Stimulated activated CD4-positive, alpha-beta T cell treated with anti-CD3 and anti-CD28 coated beads, Interleukin-15, amount 100 ng/mL, for 24 hours (primary cell): ENCODE measurements around the gene CRYBA1.
A peak's percentile ranks its signal among the peaks of the same experiment; 100 is the strongest.
"Not testable (repeated sequence)": the region's sequence is repeated elsewhere in the genome, so short reads cannot be mapped to it uniquely, and the experiment has no call there.

Experiments
- DNase-seq: peaks from one replicate; pipeline ENCODE4 v3.0.0-alpha.2; 2020

Gene CRYBA1, protein sequence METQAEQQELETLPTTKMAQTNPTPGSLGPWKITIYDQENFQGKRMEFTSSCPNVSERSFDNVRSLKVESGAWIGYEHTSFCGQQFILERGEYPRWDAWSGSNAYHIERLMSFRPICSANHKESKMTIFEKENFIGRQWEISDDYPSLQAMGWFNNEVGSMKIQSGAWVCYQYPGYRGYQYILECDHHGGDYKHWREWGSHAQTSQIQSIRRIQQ

DNA sequence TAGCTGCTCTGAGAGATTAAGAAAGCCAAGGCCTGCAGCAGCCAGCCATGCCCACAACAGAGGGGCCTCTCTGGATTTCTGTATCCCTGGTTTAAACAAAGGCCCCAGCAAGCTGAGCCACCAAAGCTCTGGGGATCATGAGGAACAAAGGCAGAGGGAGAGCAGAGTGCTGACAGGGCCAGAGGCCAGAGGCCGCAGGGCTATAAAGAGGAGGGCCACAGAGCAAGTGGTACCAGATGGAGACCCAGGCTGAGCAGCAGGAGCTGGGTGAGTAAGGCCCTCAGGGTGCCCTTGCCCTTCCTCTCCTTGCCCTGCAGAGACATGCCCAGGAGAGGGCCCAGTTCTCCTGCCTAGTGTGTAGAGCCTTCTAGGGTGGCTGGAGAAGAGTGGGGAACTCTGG is at the start of gene CRYBA1:
Gene CRYBA1 (plus strand): TSS at position 232 of the 400 bp plus-strand sequence. CDS start 5 bp downstream, at position 237.
- DNase-seq: no peak

DNA sequence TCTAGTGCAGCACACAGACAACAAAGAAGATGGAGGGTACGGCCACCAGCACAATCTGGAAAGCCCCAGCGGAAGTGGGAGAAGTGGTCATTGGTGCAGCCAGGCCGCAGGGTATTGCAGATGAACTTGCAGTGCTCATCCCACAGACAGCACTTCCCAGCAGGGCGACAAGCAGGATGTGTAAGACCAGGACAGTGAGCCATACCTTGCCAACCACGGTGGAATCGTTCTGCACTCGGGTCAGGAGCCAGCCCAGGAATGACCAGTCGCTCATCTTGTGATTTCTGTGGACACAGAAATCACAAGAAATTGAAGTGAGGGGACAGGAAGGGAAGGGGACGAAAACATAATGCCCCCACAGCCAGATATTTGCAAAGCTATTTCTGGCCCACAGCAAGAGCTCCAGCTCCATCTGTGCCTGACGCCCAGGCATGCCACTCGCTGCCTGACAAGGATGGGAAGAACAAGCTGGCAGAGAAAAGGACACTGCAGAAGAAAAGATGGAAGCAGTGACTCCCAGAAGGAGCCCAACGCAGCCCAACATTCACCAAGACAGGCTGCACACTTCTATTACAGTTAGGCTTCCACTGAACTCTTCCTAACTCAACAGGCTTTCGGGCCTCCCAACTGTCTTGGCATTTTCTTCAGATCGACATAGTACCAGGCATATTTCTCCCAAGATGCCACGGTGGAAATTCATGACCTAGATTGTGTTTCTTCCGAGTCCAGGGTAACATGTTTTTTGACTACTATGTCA is 49.0 kb upstream of the CRYBA1 start:
- no peak for DNase-seq

DNA sequence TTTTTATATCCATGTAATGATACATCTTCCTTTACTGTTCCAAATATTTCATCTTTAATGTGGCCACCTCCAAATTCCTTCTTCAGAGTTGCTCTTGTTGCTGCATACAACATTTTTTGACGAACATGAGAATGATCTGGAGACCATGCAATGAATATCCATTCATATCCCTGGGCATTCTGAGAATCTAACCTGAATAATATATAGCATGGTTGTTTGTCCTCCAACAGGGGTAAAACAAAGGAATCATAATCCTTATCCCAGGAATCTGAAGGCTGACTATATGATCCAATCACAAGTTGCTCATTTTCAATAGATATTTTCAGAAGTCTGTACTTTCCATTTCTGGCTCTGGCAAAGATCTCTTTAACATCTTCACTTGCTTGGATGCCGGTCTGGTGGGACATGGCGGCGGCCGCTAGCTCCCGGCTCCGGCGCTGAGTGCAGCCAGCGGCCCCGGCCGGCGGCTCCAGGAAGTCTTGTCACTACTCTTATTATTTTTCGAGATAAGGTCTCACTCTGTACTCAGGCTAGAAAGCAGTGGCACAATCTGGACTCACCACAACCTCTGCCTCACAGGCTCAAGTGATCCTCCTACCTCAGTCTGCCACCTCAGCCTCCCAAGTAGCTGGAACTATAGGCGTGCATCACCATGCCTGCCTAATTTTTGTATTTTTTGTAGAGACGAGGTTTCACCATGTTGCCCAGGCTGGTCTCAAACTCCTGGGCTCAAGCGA is 42.4 kb upstream of the CRYBA1 start:
- DNase-seq: not testable (repeated sequence)

DNA sequence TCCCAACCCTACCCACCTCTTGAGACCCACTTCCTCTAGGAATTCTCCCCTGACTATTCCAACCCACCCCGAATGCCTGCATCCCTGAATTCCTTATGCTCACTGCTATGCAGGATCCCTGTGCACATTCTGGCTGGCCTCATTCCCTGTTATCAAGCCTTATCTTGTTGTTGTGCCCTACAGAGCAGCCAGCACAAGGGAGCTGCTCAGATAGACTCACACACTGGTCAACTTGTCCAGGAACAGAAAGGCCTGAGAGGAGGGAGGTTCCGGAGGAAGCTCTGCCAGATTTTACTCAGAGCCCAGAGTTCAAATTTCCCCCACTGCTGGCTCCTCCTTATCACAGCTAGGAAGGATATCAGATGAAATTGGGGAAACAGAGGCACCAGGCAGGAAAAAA is 41.6 kb upstream of the CRYBA1 start:
- no peak for DNase-seq

DNA sequence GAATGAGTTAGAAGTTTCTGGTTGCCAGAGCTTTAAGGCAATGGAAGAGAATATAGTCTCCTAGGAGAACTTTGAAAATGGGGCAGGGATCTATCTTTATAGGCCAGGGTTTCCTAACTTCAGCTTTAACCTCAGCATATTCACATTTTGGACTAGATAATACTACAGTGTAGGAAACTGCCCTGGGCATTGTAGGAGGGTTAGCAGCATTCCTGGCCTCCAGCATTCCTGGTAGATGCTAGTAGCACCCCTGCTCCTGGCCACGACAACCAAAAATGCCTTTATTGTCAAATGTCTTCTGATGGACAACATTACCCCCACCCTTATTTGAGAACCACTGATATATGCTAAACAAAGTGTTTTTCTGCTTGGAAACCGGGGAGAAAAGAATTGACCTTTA is 38.7 kb upstream of the CRYBA1 start:
- no peak for DNase-seq

DNA sequence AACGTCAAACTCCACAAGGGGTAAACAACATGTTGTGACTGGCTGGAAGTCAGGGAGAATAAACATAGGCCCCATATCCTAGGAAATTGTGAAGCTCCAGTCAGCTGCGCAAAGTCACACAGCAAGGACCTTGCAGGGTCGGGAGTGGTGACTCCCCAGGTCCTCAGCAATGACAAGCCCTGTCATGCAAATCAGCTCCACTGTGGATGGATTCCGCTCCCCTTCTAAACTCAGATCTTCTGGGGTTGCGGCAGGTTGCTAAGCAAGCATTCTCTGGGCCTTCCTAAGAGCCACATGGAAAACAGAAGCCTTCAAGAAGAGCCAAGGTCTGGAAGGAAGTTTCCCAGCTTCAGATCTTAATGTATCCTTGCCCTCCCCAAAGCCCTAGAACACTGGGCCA is 37.6 kb upstream of the CRYBA1 start:
- DNase-seq: no peak

DNA sequence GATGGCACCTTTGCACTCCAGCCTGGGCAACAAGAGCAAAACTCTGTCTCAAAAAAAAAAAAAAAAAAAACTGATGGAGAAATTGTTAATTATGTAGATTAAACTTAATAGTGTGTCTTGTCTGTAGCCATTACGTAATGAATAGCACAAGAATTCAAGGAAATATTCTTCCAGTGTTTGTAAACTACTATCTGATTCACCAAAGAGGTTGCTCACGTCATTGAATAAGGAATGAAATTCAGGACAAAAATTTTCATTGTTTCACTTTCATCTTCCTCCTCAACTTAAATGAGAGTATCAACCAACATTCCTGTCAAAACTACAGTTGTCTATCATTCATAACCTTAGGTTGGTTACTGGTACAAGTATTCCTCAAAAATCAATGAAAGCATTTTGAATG is 35.8 kb upstream of the CRYBA1 start:
- no peak for DNase-seq

DNA sequence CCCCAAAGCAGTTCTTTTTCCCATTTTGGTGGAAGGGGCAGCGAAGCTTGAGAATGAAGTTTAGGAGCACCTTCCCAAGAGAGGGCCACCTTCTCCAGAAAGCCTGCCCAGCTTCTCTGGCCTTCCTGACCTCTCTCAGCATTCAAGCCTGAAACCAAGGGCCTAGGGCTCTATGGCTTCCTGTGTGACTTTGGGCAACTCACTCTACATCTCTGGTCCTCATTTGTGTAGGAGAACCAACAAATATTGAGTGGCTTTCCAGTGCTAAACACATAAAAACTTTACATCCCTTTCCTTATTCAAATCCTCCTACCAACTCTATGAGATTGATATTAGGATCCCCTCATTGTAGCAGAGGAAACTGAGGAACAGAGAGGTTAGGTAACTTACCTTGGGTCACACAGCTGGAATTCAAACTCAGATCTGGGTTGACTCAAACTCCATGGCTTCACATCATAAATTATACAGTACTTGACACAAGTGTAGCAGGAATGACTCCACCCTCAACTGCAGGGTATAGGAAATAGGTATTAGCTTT is 34.5 kb upstream of the CRYBA1 start:
- DNase-seq: no peak

DNA sequence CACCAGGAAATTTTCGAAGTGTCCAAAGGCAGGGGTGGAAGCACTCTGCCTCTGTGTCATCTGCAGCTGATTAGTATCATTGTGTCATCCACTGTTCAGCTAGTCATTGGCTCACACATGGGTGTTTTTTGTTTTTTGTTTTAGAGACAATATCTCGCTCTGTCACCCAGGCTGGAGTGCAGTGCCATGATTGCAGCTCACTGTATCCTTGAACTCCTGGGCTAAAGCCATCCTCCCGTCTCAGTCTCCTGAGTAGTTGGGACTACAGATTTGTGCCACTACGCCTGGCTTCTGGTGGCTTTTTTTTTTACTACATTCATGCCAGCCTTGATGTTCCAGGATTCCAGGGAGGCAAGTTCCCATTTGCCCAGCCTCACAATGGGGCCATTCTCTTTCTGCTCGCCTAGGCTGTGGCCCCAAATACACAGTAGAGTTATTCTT is 34.0 kb upstream of the CRYBA1 start:
- DNase-seq: no peak

DNA sequence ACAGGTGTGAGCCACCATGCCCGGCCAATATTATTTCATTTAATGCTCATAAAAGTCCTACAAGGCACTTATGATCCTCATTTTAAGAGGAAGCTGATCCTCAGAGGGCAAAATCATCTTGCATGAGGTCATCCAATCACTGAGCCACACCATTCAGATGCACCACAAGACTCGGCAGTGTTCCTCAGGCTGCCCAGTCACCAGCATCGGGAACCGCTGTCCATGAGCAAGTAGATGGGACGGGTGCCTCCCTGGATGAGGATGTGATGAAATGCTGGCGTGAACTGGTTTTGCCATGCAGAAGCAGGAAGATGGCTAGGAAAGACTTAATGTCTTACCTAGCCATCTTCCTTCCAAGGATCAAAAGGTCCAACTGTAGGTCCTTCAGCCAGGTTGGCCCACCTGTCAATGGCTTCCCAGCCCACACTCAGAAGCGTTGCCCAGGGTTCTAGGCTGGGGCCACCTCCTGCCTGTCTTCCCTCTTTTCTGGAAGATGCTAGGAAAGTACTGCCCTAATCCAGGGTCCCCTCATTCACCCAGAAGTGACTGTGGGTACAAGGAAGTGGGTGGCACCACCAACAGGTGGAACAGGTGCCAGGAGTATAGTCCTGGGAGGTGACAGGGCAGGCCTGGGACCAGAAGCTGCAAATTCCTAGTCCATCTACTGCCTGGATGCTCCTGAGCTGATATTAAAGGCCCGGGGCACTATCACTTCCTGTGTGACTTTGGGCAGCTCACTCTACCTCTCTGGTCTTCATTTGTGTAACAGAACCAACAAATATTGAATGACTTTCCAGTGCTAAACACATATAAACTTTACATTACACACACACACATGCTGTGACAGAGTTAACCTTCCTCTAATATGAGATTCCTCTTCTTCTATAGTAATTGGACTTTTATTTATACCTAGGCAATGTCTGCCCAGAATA is 32.2 kb upstream of the CRYBA1 start:
- no peak for DNase-seq

DNA sequence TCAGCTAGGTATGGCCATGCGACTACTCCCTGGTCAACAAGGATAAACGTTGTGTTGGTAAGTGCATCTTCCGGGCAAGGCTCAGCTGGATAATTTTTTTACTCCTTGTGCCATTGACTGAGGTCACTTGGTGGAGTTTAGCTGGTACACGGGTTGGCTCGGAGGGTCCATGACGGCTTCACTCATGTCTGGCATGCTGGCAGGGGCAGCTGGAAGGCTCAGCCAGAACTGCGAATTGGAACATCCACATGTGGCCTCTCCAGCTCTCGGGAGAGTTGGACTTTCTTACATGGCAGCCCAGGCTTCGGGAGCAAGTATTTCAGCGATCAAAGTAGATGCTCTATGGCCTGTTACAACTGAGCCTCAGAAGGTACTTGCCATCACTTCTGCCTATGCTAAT is 31.5 kb upstream of the CRYBA1 start:
- DNase-seq: no peak

DNA sequence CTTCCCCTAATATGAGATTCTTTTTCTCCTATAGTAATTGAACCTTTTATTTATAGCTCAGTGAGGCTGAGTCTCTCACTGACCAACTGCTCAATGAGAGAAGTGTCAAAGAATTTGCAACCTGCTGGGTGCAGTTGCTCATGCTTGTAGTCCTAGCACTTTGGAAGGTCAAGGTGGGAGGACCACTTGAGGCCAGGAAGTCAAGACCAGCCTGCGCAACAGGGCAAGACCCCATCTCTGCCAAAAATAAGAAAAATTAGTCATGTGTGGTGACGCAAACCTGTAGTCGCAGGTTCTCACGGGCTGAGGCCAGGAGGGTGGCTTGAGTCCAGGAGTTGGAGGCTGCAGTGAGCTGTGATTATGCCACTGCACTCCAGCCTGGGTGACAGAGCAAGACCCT is 30.9 kb upstream of the CRYBA1 start:
- DNase-seq: no peak

DNA sequence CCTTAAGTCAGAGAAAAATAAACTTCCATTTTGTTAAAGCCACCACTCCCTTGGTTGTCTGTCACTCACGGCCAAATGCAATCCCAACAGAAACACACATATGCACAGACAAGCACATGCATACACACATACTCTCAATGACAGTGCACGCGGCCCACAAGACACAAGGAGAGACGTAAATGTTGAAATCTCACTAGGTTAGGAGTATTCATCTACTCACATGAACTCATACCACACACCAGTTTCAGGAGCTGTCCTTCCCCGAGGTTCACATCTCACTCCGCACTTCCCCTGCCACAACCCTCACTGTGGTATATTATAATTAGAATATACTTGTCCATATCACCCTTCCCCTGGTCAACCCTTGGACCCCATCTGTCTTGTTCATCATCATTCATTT is 30.5 kb upstream of the CRYBA1 start:
- no peak for DNase-seq

DNA sequence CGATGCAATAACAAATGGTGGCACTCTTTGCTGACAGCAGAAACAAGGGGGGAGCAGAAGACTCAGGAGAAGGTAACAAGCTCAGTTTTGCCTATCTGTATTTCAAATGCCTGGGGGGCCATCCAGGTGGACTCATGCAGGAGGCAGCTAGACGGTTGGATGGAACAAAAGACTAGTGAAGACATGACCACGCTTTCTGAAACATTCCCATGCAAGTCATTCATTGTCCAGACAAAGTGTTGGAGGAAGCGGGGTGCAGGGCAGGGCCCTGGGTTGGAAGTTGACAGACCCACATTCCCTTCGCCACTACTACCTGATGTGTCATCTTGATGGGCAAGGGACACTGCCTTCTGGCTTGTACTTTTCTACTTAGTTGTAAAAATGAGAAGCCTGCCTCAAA is 29.8 kb upstream of the CRYBA1 start:
- DNase-seq: no peak

DNA sequence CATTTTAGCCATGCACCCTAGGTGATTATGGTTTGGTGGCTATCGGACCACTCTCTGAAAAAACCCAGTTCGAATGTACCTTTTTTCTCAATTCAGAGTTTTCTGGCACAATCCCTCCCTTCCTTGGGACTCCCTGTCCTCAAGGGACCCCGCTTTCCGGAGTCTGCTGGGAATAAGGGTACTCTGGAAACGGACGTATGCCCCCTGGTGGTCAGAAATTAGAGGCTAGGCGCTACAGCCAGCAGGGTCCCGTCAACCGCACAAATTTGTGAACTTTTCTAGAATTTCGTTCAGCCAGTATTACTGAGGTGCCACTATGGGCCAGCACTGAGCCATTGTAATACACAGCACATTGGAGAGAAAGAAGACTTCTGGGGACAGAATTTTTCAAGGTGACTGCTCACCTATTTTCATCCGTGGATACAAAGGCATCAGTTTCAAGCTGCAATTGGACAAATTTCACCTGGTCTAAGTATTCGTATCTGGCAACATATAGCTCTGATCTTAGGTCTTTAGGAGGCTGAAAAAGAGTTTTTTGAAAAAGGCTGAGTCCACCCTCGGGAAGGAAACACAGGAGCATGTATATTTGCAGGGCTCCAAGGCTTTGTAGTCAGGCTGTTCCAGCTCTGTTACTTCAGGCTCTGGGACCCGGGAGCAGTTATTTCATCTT is 27.1 kb upstream of the CRYBA1 start:
- DNase-seq: peak; percentile 82

DNA sequence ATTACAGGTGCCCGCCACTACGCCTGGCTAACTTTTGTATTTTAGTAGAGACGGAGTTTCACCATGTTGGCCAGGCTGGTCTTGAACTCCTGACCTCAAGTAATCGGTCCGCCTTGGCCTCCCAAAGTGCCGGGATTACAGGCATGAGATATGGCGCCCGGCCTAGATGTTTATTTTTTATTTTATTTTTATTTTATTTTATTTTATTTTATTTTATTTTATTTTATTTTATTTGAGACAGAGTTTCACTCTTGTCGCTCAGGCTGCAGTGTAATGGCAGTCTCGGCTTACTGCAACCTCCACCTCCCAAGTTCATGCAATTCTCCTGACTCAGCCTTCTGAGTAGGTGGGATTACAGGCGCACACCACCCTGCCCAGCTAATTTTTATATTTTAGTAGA is 25.3 kb upstream of the CRYBA1 start:
- not testable (repeated sequence) for DNase-seq

DNA sequence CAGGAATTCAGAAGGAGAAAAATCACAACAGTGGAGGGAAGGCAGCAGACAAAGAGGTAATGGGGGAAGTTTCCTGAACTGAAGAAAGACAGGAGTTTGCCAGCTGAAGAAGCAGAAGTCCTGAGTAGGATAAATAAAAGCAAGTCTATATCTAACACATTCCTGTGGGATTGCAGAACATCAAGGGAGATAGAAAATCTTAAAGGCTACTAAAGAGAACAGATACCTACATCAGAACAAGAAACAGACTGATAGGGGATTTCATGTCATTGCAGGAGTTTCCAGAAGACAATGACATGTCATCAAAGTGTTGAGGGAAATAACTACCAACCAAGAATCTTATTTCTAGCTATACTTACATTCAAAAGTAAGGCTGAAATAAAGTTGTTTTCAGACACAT is 21.3 kb upstream of the CRYBA1 start:
- DNase-seq: no peak

DNA sequence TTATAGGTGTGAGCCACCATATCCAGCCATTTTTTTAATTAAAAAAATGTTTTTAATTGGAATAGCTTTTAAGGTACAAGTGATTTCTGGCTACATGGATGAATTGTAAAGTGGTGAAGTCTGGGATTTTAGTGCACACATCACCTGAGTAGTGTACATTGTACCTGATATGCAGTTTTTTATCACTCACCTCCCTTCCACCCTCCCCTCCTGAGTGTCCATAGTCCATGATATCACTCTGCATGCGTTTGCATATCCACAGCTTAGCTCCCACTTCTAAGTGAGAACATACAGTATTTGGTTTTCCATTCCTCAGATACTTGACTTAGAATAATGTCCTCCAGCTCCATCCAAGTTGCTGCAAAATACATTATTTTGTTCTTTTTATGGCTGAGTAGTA is 13.4 kb upstream of the CRYBA1 start:
- DNase-seq: no peak

DNA sequence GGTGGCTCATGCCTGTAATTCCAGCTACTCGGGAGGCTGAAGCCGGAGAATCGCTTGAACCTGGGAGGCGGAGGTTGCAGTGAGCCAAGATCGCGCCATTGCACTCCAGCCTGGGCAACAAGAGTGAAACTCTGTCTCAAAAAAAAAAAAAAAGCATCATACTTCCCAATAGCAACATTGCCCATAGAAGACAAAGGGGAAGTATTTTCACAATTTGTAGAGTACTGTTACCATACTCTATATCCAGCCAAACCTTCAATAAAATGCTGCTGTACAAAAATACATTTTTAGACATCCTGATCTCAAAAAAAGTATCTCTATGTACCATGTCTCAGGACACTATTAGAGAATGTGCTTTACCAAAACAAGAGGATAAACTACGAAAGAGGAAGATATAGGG is 11.7 kb upstream of the CRYBA1 start:
- DNase-seq: not testable (repeated sequence)

DNA sequence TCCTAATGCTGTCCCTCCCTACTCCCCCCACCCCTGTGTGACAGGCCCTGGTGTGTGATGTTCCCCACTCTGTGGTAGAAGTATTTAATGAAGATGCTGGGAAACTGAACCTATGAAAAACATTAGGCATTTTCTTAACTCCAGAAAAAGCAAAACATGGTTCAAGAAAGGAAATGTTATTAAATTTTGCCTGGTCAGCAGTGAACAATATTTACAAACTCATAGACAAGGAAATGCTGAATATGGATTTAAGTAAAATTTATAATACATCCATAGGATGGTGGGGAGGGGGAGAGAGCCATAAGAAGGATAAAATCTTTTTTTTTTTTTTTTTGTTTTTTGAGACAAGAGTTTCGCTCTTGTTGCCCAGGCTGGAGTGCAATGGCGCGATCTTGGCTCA is 10.8 kb upstream of the CRYBA1 start:
- DNase-seq: no peak

DNA sequence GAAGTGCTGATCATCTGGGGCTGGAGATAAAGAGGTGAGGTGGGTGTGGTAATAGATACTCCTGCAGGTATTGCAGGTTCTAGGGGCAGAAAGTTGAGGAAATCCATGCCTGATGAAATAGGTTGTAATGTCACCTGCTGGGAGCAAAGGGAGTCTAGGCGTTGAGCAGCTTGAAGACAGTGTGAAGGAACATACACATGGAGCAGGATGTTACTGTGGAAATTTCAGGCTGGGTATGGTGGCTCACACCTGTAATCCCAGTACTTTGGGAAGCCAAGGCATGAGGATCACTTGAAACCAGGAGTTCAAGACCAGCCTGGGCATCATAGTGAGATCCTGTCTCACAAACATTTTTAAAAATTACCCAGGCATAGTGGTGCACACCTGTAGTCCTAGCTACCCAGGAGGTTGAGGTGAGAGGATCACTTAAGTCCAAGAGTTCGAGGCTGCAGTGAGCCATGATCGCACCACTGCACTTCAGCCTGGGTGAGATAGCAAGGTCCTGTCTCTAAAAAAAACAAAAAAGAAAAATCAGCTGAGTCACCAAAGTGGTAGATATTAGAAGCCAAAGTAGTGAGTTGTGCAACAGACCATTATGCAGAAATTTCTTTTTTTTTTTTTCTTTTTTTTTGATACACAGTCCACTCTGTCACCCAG is 9.1 kb upstream of the CRYBA1 start:
- no peak for DNase-seq
